Stimulated activated naive CD8-positive, alpha-beta T cell treated with anti-CD3 and anti-CD28 coated beads, Interleukin-15, Interleukin-2, amounts not matched to agents 100 U/mL and 50 U/mL, for 24 hours (primary cell): ENCODE measurements around the gene ZNF846.
"Not testable (repeated sequence)": the region's sequence is repeated elsewhere in the genome, so short reads cannot be mapped to it uniquely, and the experiment has no call there.

Source experiments
- ATAC-seq: fragments of 150-1000 bp; cut with Tn5 transposase; one replicate; pipeline ENCODE4 v1.10.0; 2021
- DNase-seq: peaks from one replicate; pipeline ENCODE4 v3.0.0; 2021

ZNF846 gene

DNA sequence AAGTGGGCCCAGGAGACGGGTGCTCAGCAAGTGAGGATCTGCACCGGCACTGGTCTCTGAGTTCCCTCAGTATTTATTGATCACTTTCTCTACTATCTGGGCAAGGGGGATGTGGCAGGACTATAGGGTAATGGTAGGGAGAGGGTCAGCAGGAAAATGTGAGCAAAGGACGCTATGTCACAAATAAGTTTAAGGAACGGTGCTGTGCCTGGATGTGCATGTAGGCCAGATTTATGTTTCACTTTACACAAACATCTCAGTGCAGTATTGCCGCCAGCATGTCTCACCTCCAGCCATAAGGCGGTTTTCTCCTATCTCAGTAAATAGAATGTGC lies 15.6 kb upstream of the ZNF846 start:
- not testable (repeated sequence) for ATAC-seq, DNase-seq

DNA sequence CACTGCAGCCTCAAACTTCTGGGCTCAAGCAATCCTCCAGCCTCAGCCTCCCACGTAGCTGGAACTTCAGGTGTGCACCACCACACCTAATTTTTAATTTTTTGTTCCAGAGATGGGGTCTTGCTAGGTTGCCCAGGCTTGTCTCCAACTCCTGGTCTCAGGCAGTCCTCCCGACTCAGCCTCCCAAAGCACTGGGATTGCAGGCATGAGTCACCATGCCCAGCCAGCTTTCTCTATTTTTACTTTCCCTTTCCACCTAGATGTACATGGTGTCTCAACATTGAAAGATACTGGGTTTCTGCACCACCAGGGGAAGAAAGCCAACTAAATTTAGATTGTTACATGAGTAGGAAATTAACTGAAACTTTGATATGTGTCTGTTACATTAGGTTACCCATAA lies 13.8 kb upstream of the ZNF846 start:
- DNase-seq, result no peak

DNA sequence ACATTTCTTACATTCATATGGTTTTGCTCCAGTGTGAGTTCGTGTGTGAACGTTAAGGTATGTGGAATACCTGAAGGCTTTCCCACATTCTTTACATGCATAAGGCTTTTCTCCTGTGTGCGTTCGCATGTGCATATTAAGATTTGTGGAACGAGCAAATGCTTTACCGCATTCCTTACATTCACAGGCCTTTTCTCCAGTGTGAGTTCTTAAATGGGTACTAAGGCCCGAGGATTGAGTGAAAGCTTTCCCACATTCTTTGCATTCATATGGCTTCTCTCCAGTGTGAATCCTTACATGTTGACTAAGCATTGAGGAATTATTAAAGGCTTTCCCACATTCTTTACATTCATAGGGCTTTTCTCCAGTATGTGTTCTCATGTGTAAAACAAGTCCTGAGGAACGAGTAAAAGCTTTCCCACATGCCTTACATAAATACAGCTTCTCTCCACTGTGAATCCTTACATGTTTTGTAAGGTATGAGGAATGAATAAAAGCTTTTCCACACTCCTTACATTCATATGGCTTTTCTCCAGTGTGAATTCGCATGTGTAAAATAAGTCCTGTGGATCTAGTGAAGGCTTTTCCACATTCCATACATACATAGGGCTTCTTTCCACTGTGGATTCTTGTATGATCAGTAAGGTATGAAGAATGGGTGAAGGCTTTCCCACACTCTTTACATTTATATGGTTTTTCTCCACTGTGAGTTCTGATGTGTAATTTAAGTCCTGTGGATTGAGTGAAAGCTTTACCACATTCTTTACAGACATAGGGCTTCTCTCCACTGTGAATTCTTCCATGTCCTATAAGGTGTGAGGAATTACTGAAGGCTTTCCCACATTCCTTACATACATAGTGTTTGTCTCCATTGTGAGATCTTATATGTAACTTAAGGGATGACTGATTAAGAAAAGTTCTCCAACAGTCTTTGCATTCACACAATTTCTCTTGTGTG lies 10.7 kb downstream of the ZNF846 start:
- DNase-seq (no peak), ATAC-seq (no peak)

More for the DNA sequence above, 13.8 kb upstream of the ZNF846 start:
- ATAC-seq, result no peak

DNA sequence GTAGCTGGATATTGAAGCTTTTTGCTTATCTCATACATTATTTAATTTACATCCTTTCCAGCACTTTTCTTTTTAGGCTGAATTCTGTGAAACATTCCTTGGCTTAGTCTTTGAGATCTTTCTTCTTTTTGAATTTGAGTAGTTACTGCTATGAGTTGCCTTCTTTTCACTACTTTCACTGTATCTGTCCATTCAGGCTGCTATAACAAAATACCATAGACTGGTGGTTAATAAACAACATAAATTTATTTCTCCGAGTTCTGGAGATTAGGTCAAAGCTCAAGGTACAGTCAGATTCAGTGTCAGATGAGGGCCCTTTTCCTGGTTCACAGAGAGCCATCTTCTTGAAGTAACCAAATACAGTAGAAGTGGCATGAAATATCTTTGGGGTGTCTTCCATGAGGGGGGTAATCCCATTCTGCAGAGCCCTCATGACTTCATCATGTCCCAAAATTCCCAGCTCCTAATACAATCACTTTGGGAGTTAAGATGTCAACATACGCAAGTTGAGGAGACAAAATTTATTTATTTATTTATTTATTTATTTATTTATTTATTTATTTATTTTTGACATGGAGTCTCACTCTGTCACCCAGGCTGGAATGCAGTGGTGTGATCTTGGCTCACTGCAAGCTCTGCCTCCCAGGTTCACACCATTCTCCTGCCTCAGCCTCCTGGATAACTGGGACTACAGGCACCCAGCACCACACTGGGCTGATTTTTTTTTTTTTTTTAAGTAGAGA lies 15.7 kb downstream of the ZNF846 start:
- no peak for DNase-seq
- ATAC-seq, result no peak

DNA sequence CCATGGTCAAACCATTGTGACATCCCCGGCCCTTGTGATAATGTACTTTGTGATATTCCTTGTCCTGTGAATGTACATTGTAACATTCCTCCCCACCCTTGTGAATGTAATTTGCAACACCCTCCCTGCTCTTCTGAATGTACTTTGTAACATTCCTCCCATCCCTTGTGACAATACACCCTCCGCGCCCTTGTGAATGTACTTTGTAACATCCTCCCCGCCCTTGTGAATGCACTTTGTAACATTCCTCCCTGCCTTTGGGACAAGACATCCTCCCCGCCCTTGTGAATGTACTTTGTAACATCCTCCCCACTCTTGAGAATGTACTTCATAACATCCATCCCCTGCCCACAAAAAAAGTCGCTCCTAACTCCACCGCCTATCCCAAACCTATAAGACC lies 17.1 kb downstream of the ZNF846 start:
- ATAC-seq (no peak), DNase-seq (no peak)

DNA sequence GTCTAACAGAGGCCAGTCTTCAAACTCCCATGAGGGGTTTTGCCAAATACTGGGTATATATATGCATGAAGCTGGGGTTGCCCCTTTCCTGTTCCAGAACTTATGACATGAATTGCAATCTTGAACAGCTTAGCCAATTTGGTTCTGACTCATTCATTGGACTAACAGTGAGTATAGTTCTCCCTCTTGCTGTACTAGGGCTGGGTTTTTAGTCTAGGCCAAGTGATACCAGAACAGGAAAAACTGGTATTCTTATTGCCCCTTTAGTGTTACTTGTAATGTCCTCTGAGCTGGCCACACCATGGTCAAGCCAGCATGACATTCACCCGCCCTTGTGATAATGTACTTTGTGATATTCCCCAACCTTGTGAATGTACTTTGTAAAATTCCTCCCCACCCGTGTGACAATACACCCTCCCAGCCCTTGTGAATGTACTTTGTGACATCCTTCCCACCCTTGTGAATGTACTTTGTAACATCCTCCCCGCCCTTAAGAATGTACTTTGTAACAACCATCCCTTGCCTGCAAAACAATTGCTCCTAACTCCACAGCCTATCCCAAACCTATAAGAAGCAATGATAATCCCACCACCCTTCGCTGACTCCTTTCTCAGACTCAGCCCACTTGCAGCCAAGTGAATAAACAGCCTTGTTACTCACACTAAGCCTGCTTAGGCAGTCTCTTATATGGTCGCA lies 26.9 kb downstream of the ZNF846 start:
- DNase-seq (no peak), ATAC-seq (no peak)

DNA sequence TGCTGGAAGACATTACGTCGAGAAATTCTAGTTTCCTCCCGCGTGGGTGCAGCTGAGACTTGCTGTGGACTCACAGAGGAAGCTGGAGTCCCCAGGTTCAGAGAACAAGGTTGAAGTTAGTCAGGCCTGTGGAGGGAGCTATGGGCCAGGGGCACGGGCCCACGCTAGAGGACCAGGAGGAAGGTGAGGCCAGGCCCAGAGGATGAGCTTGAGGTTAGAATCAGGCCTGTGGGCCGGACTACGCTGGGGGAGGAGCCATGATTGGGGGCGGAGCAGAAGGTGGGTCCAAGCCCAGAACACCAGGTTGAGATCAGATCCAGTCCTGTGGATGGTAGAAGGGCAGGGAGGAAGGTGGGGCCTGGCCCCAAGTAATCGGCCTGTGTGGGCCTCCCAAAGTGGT lies 32.6 kb downstream of the ZNF846 start:
- no peak for DNase-seq
- no peak for ATAC-seq

DNA sequence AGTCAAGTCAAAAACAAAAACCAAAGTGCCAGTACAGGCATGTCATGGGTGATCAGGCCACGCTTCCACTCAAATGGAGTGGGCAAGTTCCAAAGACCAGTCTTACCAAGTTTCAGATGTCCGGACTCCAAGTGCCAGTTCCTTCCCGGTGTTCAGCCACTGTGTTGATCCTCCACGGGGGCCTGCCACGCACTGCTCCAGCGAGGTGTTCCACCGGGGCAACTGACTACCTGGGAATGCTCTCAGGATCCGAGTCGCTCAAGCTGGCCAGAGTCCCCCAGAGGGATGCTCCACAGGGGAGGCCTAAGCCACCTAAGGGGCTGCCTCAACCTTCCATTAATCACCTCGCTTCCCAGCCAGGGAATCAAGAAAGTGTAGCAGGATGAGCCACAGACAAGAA lies 38.5 kb downstream of the ZNF846 start:
- not testable (repeated sequence) for DNase-seq, ATAC-seq

DNA sequence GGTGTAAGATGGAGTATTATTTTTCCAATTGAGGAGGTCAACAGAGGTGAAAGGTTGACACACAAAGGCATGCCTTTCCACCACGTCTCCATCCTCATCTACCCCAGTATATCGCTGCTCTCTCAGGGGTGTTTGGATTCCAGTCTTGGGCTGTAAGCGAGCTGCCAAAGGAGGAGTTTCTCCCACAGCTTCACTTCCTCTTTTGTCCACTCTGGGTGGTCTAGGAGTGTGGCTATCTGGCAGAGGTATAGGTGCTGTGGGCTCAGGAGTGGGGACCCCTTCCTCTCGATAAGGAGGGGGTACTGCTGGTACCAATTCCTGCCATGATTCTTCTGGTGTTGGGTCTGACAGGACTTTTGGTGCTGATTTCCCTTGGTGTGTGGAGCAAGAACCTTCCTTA lies 39.4 kb downstream of the ZNF846 start:
- ATAC-seq (no peak), DNase-seq (no peak)

DNA sequence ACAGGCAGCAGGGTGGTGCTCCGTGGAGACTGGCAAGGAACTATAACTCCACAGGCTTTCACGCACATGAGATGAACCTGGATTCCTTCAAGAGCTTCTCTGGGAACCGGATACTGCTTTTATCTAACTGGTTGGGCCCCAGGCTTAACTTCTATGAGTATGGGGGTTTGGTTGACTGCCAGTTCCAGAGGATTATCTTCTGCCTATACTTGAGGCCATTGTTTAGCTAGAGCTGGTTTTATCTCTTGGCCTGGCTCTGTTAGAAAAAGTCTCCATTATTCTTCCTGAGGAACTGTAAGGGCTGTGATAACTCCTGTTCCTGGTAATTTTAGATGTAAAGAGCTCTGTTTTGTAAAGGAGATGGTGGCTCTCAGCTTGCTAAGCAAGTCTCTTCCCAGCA lies 40.9 kb downstream of the ZNF846 start:
- DNase-seq (no peak), ATAC-seq (no peak)

DNA sequence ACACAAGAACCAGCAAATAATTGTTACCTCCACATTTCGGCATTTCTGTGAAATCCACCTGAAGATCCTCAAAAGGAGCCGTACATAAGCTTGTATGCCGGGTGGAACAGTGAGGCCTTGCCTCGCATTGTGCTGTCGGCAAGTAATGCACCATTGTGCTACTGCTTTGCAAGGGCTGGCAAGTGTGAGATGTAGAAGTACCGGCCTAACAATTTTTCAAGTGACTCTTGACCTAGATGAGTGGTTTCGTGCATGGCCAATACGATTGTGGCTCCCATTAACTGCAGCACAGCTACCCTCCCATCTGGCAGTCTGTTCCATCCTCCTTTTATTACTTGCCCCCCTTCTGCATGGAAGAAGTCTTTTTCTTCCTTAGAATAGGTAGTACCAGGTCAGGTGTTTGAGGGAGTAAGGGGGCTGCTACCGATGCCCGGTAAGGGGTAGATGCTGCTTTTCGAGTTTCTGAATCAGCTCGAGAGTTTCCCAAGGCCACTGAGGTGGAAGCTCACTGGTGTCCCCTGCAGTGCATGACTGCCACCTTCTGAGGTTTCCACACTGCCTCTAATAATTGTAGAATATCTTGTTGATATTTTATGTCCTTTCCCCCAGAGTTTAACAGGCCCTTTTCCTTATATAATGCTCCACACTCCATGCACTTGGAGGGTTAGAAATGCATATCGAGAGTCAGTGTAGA lies 42.9 kb downstream of the ZNF846 start:
- not testable (repeated sequence) for ATAC-seq, DNase-seq

DNA sequence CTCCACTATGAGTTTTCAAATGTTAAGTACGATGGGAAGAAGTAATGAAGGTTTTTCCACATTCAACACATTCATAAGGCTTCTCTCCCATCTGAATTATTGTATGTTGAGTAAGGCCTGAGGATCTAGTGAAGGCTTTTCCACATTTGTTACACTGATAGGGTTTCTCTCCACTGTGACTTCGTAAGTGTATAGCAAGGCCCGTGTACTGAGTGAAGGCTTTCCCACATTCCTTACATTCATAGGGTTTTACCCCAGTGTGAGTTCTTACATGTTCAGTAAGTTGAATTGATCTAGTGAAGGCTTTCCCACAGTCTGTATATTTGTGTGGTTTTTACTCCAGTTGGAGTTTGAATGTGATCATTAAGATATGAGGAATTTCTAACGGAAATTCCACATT lies 44.4 kb downstream of the ZNF846 start:
- ATAC-seq (no peak), DNase-seq (no peak)

DNA sequence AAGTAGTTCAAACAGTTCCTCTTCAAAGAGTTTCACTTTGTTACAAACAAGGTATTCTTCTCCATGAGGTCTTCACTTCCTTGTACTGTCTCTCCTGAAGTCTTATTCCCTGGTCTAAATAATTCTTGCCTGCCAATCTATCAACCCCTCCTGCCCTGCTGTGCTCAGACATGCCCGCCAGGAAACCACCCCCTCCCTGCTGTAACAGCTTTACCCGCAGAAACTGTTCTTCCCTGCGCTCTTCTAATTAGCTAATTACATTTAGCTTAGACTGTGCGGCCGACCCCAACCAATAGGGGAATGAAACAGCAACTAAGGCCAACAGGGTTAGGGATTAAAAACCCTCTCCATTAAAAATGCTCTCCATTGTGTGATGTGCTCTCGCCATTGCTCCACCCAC lies 46.7 kb downstream of the ZNF846 start:
- no peak for ATAC-seq
- DNase-seq, result no peak

DNA sequence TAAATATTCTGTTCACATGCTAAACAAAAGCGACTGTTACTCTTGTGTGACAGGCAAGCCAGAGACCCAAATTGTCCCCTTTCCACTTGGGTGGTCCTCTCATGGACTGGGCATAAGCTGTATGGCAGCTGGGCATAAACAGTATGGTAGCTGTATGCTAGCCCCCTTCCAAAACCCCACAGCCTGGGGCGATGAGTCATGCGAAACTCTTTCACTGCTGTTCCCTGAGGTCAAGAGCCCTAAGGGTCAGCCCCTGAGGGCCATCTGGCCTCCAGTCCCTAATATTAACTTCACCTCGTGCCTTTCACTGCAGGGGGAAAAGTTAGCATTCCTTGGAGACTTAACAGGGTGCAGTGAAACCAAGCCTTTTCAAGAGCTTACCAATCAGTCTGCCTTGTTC lies 48.0 kb downstream of the ZNF846 start:
- no peak for ATAC-seq
- no peak for DNase-seq

DNA sequence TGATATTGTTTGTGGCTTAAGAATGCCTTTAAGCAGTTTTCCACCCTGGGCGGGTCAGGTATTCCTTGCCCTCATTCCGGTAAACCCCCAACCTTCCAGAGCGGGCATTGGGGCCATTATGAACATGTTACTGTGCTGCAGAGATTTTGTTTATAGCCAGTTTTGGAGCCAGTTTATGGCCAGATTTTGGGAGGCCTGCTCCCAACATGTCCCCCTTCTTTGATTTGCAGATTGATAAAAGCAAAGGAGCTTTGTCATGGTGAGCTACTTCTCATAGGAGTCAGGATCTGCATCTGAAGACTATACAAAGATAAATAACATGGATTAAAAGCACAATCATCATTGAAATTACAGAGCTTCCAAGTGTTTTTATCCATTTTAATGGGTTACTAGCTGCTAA lies 56.7 kb downstream of the ZNF846 start:
- ATAC-seq (no peak), DNase-seq (no peak)

DNA sequence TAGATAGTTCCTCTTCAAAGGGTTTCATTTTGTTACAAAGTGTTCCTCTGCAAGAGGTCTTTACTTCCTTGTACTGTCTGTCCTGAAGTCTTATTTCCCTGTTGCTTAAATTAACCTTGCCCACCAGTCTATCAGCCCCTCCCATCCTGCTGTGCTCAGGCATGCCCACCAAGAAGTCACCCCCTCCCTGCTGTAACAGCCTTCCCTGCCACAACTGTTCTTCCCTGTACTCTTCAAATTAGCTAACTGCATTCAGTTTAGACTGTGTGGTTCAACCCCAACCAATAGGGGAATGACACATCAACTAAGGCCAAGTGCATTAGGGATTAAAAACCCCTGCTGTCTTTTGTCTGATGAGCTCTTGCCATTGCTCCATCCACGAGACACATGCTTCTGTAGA lies 59.2 kb downstream of the ZNF846 start:
- ATAC-seq, result no peak
- no peak for DNase-seq

DNA sequence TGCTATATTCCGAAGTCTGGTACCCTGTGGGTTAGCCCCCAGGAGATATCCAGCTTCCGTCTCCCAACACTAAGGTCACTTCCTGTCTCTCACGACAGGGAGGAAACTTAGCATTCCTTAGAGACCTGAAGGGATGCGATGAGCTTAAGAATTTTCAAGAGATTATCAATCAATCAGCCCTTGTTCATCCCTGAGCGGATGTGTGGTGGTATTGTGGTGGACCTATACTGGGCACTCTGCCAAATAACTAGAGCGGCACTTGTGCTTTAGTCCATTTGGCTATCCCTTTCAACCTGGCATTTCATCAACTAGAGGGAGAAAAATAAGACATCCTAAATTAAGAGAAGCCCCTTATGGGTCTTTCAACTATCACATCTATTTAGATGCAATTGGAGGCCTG lies 62.7 kb downstream of the ZNF846 start:
- ATAC-seq (no peak), DNase-seq (no peak)

DNA sequence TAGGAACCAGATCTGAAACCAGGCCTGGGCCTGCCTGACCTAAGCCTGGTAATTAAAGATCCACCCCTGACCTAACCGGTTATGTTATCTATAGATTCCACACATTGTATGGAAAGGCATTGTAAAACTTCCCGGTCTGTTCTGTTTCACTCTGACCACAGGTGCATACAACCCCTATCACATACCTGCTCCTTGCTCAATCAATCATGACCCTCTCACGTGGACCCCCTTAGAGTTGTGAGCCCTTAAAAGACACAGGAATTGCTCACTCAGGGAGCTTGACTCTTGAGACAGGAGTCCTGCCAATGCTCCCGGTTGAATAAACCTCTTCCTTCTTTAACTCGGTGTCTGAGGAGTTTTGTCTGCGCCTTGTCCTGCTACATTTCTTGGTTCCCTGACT lies 66.4 kb downstream of the ZNF846 start:
- ATAC-seq (no peak), DNase-seq (no peak)
